CD4-positive, alpha-beta T cell treated with Interleukin-10 for 1 hour (primary cell): Measurements from ENCODE around the gene NDEL1.

Source experiments
- DNase-seq: peaks from one replicate; pipeline ENCODE4 v3.0.0-alpha.2; 2020

NDEL1 gene

DNA sequence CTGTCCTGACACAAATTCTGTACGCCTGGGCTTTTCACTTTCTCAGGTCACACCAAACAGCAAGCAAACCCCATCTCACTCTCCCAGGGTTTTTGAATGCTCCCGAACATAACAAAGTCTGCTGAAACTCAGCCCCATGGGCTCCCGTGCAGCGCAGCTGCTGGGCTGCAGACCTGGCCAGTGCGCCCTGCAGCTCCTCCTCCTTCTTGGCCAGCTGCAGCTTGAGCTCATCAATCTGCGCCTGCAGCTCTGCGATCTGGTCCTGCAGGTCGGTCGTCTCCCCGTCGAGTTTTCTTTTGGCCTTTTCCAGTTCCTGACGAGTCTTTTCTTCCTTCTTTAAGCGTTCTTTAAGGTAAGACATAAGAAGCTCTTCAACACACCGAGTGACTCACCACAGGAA lies 70.5 kb downstream of the NDEL1 start:
- no peak for DNase-seq

DNA sequence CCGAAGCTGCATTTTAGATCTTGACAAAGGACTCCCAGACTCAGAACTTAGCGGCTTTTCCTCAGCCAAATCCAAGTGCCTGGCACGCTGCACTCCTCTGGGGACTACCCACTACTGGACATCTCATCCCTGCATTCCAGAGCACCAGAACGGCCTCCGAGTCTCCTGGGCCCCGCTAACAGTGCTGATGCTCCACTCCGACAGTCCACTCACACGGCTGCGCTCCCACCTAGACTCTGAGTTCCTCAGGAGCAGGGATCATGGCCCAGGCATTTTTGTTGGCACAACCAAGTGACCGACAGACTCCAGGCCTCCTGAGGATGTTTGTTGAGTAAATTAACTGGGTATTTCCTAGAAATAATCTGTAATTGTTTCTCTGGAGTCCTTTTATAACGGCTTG lies 79.1 kb downstream of the NDEL1 start:
- no peak for DNase-seq
